ENCODE results near the gene RAPGEF3.

Gene RAPGEF3

DNA sequence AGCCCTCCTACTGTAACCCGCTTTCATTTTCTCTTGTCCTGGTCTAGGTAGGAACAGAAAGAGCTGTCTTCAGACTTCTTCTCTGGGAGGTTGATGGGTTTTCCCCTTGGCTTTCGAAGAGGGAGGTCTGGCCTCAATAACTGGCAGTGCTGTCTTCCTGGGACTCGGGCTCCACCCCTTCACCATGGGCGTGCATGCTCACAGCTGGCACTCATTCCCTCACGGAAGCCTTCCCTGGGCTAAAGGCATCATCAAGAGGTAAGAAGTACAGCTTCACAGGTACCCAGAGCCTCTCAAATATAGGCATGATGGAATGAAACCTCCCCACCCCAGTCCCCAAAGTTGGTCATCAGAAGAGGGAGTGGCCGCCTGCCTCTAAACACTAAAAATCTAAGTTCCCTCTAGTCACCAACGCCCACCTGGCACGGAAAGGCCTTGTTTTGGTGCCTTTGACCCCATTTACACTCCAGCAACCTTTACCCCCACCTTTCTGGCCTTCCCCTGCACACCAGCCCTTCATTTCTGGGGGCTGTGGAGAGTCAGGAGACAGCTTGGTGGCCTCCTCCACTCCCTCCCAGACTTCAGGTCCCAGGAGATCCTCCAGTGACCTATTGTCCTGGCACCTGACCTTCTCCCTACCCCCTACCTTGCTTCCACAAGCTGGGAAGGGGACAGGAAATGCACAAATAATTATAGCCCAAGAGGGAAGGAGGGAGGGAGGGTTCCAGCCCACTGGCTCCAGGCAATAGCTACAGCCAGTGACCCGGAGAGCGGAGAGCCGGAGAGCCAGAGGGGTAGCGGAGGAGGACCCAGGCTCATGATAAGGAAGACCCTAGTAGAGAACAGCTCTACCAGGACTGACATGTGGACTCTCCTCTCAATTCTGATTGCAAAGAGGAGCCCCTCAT lies 2.8 kb downstream of the RAPGEF3 start:
- no peak for DNase-seq

DNA sequence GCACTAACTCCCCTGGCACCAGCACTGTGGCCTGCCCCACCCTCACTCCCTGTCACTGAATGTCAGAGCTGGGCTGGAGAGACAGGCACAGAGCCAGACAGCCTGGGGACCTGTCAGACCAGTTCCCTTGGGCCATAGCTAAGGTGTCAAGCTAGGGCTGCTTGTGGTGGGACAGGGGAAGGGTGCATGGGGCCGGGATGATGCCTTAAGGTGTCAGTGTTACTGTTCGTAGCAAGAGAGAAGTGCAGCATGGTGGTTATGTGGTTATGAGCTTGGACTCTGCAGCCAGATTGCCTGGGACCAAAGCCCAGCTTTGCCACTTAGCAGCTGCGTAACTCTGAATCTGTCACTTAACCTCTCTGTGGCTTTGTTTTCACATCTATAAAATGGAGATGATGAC lies 3.8 kb downstream of the RAPGEF3 start:
- no peak for DNase-seq

GRCh38 chr12:47754126-47754525 lies 4.6 kb downstream of the RAPGEF3 start:
- DNase-seq = no peak

GRCh38 chr12:47753021-47754001 lies 5.4 kb downstream of the RAPGEF3 start:
- no peak for DNase-seq

- DNase-seq = no peak
Observed at GRCh38 chr12:47752552-47752951, 6.1 kb downstream of the RAPGEF3 start.

DNA sequence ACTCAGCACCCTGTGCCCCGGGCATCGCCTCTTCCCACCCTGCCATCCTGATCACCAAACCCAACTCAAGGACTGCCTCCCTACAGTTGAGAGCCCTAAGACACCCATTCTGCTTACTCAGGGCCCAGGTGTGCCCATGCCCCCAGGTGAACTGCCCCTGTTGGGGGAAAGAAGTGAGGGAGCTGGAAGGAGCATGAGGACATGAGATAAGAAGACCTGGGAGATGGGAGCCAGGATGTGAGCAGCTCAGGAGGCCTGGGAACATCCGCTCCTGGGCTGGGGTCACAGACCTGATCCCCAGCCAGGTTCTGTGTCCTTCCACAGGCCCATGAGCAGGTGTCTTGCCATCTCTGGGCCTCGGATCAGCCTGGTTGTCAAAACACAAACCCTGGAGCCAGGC lies 6.6 kb downstream of the RAPGEF3 start:
- no peak for DNase-seq

DNA sequence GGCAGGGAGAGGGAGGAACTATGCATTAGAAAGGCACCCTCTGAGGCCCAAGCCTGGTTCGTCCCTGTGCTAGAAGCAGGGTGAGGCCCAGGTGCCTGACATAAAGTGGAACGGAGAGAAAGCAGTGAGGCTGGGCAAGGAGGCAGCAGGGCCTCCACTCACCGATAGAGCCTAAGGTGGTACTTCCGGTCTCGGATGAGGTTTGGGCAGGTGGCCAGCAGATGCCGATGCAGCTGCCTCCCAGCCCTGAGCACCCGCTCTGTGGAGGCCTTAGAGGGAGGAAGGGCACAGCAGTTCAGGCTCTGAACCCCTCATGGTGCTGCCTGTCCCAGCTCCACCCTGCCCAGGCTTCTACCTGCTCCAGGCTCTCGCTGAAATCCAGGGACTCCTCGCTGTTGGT lies 7.1 kb downstream of the RAPGEF3 start:
- DNase-seq = no peak

DNA sequence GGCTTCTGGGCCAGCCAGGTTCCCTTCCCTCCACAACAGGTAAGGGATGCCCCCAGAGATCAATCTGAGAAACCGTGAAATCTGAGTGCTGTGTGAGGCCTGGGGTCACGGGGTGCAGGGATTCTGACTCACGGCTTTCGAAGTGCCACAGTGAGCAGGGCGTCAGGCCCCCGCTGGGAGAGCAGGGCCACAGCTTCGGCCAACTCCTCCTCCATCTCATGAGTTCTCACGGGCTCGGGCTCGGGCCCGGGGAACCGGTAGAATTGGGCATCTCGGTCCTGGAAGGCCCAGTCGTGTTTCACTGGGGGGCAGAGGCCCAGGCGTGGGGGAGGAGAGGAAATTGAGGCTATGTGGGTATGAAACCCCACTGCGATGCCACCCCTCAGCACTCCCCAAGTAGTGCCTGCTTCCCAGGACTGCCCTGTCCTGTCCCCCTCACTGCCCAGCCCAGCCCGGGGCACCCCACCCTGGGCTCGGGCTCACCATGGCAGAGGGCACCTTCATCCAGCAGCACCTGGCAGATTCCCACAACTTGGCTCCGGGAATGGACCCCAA lies 7.7 kb downstream of the RAPGEF3 start:
- DNase-seq = no peak

- no peak for DNase-seq
Observed at GRCh38 chr12:47750229-47750798, 8.4 kb downstream of the RAPGEF3 start.

DNA sequence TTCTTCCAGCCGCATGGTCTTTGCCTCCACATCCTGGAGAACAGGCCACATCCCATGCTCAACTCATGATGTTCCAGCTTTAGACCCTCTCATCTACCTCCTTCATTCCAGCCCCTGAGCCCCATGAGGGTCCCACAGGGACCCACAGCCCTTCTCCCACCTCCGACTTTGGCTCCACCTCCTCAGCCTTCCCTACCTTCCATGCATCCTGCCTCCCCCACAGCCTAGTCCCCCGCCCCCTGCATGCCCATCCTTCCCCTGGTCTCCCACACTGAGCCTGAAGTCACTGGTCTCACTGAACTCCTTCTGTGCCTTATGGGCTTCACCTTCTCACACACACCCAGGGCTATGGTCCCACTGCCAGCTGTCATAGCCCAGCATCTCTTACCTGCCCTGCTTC lies 9.8 kb downstream of the RAPGEF3 start:
- DNase-seq = no peak

- no peak for DNase-seq
Observed at GRCh38 chr12:47748507-47748828, 10.2 kb downstream of the RAPGEF3 start.

- DNase-seq = no peak
Observed at GRCh38 chr12:47747596-47748506, 10.8 kb downstream of the RAPGEF3 start.

DNA sequence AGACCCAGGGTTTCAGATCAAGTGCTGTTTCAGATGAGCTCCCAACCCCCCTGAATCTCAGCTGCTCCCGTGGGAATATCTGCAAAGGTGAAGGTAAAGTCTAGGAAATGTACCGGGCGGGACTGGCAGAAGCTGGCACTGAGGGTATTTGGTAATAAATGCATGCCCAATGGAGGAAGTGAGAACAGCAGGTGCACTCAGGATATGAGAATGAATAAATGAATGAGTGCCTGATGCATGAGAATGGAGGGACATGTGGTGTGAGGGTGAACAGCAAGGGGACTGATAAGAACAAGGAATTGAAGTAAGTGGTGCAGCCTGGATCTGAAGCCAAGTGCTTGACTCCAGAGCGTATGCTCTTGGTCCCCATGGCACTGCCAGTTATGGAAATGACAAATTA lies 11.6 kb downstream of the RAPGEF3 start:
- no peak for DNase-seq

DNA sequence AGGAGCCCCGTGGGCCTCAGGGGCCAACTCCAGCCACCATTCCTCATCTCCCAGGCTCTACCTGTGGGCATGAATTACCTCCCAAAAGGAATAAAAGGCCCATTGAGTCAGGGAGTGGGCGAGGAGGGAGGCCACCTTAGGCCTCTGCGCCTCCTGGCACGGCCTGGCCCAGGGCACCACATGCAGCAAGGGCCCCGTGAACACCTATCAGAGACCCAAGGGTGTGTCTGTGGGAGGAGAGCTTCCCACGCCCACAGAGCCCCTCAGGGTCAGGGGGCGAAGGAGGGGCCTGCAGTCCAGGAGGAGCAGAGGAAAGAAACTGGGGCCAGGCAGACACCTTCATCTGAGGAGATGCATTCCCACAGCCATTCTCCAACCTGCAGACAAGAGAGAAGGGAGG lies 12.2 kb downstream of the RAPGEF3 start:
- no peak for DNase-seq

- no peak for DNase-seq
Observed at GRCh38 chr12:47746073-47746472, 12.6 kb downstream of the RAPGEF3 start.

DNA sequence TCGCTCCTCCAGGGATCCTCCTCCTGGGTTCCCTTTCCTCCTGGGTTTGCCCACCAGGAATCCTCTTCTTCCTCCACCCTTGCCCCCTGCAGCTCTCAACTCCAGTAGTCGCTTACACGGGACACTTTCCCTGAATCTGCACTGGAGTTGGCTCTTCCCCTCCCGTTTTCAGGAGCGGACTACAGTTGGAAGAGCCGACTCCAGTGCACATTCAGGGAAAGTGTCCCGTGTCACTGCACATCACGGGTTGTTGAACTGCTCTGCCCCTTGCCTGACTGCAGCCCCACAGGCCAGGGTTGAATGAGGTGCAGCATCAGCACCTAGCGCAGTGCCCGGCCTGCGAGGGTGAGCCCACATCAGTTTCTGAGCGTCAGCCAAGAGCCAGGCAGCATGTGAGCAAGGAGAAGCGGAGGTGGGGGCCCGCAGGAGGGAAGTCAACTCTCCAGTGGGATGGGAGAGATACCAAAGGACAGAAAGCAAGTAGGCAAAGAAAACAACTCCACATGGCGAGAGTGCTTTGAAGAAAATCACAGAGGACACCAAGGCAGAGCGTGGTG lies 13.1 kb downstream of the RAPGEF3 start:
- DNase-seq = no peak

DNA sequence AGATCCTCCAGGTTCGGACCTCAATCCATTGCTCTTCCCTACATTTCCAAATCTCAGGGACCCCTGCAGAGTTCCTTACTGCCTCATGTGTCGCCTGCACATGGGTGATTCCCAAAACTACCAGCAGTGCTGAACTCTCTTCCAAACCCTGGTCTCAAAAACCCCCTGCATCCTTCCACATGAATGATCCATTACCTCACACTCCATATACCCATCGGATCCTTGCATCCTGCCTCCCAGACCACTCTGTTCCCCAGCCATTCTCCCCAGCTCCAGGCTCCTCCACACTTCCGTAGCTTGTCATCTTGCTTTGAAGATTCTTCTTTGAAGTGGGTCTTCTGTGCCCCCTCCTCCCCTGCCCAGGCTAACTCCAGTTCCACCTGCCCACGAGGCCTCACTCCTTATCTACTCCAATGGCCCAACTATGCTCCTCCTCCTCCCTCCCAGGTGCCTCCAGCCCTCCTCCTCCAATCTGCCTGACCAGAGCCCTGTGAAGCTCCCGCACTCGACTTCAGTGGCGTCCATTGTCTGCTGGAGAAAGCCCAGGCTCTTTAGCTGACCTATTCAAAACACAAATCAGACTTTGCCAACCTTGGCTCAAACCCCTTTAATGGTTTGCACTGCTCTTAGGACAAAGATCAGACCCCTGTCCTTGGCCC lies 13.8 kb downstream of the RAPGEF3 start:
- no peak for DNase-seq

- DNase-seq = no peak
Observed at GRCh38 chr12:47744005-47744651, 14.6 kb downstream of the RAPGEF3 start.

GRCh38 chr12:47743311-47743860 lies 15.3 kb downstream of the RAPGEF3 start:
- no peak for DNase-seq

DNA sequence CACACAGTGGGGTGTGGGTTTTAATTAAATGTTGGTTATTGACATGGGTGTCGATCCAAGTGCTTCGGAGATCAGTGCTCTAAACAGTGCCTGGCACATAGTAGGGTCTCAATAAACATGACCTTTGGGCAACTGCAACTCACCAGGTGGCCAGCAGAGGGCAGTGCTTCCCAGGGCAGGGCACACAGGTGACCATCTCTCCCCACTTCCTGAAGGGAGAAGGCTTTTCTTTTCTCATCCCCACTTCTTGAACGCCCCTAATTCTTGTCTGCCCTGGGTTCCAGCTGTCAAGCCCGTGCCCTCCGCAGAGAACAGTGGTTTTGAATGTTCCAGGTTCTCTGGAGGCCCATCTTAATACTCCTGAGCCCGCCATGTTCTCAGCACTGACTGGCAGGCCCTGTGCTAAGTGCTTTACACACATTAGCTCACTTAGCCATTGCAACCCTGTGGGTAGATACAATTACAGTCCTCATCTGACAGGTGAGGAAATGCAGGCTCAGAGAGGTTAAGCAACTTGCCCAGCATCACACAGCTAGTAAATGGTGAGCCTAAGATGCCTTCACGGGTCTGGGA lies 16.3 kb downstream of the RAPGEF3 start:
- no peak for DNase-seq
